GM12873 (cell line): Measurements from ENCODE around the gene NFYA.

Experiments used
- TF ChIP-seq, protein P1 (sequence below): IDR thresholded peaks from 2 replicates; pipeline ENCODE4 v1.5.1; 2012; ENCODE audit warnings: low read depth, mild to moderate bottlenecking, moderate library complexity, low read length, control low read depth; ENCODE audit not compliant: insufficient read depth; ENCODE audit errors: missing control alignments

Gene NFYA

DNA sequence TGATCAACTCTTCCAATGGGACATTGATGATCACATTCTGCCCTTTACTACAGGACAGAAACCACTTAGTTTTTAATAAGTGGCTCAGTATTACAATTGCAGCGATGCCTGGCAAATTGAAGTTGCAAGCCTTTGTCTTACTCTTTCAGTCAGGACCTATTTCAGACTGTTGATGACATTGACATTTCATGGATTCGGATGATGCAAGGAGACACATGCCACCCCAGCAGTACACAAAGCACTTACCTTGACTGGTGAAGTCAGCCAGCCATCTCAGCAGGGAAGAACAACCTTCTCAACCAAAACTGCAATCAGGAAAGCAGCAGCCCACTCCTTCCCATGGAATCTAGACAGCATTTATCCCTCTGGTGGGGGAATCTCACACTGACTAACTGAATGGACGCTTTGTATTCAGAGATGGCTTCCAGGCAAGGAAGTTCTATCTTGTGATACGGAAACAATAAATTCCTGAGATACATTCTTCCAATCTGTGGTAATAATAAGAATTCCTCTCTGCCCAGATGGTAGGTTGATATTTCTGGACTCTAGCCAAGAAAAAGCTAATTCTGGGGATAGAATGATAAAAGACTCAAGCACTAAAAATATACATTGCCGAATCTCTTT lies 24.8 kb downstream of the NFYA start:
- TF ChIP-seq, protein P1, sequence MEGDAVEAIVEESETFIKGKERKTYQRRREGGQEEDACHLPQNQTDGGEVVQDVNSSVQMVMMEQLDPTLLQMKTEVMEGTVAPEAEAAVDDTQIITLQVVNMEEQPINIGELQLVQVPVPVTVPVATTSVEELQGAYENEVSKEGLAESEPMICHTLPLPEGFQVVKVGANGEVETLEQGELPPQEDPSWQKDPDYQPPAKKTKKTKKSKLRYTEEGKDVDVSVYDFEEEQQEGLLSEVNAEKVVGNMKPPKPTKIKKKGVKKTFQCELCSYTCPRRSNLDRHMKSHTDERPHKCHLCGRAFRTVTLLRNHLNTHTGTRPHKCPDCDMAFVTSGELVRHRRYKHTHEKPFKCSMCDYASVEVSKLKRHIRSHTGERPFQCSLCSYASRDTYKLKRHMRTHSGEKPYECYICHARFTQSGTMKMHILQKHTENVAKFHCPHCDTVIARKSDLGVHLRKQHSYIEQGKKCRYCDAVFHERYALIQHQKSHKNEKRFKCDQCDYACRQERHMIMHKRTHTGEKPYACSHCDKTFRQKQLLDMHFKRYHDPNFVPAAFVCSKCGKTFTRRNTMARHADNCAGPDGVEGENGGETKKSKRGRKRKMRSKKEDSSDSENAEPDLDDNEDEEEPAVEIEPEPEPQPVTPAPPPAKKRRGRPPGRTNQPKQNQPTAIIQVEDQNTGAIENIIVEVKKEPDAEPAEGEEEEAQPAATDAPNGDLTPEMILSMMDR, result no peak

DNA sequence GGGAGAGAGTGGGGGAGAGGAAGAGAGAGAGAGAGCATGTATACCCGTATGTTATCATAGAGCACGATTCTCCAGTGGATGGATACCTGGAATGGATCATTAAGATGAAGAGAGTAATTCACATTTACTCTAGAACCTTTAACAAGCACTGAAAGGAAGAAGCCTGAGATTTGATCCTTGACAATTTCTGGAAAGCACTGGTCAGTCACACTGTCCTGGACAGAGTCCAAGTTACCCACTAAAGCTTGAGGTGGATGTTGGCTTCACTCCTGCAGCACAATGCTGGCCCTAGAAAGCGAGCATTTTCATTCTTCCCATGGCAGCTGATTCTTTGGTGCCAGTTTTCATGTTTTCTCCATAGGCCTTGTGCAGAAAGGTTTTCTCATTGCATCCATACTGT lies 25.6 kb downstream of the NFYA start:
- TF ChIP-seq, protein P1, result no peak

DNA sequence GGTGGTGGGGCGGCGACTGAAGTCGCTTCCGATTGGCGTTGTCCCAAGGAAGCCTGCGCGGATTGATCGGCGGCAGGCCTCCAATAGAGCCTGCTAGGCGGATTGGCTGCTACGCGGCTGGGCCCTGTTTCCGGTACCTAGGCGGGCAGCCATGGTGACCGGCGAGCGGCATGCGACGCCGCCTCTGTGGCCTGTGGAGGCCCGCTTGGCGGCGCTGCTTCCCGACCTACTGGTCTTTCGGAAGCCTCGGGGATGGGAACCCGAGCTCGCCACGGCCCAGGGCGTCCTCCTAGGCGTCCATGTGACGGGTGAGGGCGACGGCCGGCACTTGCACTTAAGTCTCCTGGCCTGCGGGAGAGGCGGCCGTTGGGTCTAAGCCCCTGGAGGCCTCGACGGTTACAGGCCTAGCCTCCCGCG lies 28.1 kb downstream of the NFYA start:
- TF ChIP-seq, protein P1, result no peak

DNA sequence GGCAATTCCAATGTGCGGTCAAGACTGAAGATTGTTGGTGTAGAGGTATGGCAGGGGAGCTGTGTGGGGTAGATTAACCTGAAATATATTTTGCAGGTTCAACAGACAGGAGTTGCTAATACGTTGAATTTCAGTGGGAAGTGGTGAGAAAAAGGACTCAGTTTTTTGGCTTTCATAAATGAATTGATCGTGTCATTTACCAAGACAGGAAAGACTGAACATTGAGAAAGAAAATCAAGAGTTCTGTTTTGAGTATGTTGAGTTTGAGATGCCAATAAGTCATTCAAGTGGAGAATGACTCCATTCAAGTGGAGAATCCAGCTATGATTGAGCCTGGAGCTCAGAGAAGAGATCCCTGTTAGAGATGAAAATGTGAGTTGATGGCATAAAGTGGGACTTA lies 31.1 kb downstream of the NFYA start:
- TF ChIP-seq, protein P1, result no peak

DNA sequence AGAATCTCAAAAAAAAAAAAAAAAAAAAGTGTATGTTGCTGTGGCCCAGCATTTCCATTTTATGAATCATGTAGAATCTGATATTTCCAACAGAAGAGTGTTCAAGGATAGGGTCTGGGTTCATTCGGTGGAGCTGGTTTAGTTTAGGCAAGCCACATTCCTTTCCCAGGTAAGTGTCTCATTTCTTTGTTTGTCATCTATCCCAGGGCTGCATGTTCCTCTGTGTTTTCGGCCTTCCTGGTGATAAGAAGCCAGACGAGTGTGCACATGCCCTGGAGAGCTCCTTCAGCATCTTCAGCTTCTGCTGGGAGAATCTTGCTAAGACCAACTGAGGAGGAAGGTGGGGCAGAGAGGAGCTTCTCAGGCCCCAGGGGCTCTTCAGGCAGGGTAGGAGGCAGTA lies 38.2 kb downstream of the NFYA start:
- TF ChIP-seq, protein P1, result no peak

DNA sequence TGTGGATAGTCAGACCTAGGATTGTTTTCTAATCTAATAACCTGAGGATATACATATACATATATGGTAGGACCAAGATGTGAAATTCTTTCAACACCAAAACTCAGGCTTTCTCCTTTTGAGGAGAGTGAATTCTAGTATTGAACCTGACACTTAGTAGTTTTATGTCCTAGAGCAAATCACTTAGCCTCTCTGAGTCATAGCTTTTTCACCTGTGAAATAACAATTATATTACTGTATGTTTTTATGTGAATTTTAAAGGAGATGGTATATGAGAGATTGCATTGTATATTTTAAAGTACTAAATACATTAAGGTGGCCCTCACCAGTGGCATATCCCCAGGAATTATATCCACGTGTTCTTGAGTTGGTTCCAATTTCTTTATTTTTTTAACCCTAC lies 46.7 kb downstream of the NFYA start:
- TF ChIP-seq, protein P1, result no peak

DNA sequence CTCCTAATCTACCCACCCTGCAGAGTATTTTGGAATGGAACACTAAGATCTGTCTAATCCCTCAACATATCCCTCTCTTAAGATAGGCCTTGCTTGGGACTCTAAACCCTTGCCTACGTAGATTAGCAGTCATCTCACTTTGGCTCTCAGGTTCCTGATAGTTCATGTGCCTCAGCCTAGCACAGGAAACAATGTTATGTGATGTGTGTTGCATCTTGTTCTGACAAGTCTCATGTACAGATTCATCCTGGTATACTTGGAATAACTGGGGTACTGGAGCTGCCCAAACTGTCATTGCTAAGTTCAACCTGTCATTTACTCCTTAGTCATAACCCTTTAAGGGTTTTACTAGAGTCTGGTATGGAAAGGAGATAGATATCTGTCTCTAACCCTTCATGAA lies 47.3 kb downstream of the NFYA start:
- TF ChIP-seq, protein P1, result no peak
